CD1c-positive myeloid dendritic cell (primary cell): Measurements from ENCODE around the gene IPO13.

Experiments
- DNase-seq: peaks from one replicate; pipeline ENCODE4 v3.0.0-alpha.2; 2016; ENCODE audit errors: extremely low spot score

IPO13 gene

GRCh38 chr1:43946236-43947060 lies at the start of gene IPO13:
Gene IPO13 (plus strand): TSS chr1:43946950. CDS start chr1:43947601, 651 bp downstream.
- DNase-seq = peak; percentile 98

- DNase-seq = no peak
Measured at GRCh38 chr1:43898981-43899380, 47.8 kb upstream of the IPO13 start.

GRCh38 chr1:43900386-43900785 lies 46.4 kb upstream of the IPO13 start:
- DNase-seq = no peak

GRCh38 chr1:43901196-43901961 lies 45.4 kb upstream of the IPO13 start:
- no peak for DNase-seq

GRCh38 chr1:43902058-43902831 lies 44.5 kb upstream of the IPO13 start:
- no peak for DNase-seq

- no peak for DNase-seq
Measured at GRCh38 chr1:43904660-43905551, 41.8 kb upstream of the IPO13 start.

GRCh38 chr1:43908226-43908625 lies 38.5 kb upstream of the IPO13 start:
- DNase-seq = no peak

GRCh38 chr1:43908858-43909257 lies 37.9 kb upstream of the IPO13 start:
- no peak for DNase-seq

- DNase-seq = no peak
Measured at GRCh38 chr1:43910343-43910742, 36.4 kb upstream of the IPO13 start.

GRCh38 chr1:43912607-43913006 lies 34.1 kb upstream of the IPO13 start:
- DNase-seq = no peak

GRCh38 chr1:43913051-43913501 lies 33.7 kb upstream of the IPO13 start:
- DNase-seq = no peak

- no peak for DNase-seq
Measured at GRCh38 chr1:43913666-43914360, 32.9 kb upstream of the IPO13 start.

GRCh38 chr1:43914576-43915525 lies 31.9 kb upstream of the IPO13 start:
- no peak for DNase-seq

- DNase-seq = no peak
Measured at GRCh38 chr1:43919906-43920305, 26.8 kb upstream of the IPO13 start.

GRCh38 chr1:43921022-43921421 lies 25.7 kb upstream of the IPO13 start:
- DNase-seq = no peak

GRCh38 chr1:43924516-43924915 lies 22.2 kb upstream of the IPO13 start:
- no peak for DNase-seq

GRCh38 chr1:43925846-43926245 lies 20.9 kb upstream of the IPO13 start:
- DNase-seq = no peak

GRCh38 chr1:43930168-43930948 lies 16.4 kb upstream of the IPO13 start:
- DNase-seq = no peak

- no peak for DNase-seq
Measured at GRCh38 chr1:43930949-43931275, 15.8 kb upstream of the IPO13 start.
